ENCODE results near the gene CCNL2.

Gene CCNL2

GRCh38 chr1:1425753-1426495, 26.8 kb upstream of the CCNL2 start (continued):
- TF ChIP-seq ZNF426 (tag by site-specific recombination; IDR thresholded peaks at IDR 0.05) (no peak), ZNF670 (tag by site-specific recombination; IDR thresholded peaks at IDR 0.05; ENCODE audit: low read depth) (no peak)

GRCh38 chr1:1425426-1425752, 26.3 kb upstream of the CCNL2 start:
- Histone ChIP-seq H3K4me3 (ENCODE audit: low read depth, low read length) (no peak overlapping the region), H3K4me1 (ENCODE audit: control insufficient read depth, insufficient read depth, low read length) (no peaks in the 10 kb centered on the region), H3K27ac (ENCODE audit: extremely low read depth, low read depth, low read length) (no peak overlapping the region), H3K36me3 (ENCODE audit: control insufficient read depth in 2 of 2, insufficient read depth in 1 of 2, low read length in 2 of 2) (no peaks in the 10 kb centered on the region), H3K9me3 (ENCODE audit: control insufficient read depth, insufficient read depth, low read depth, low read length) (no peaks in the 10 kb centered on the region)
- ChIA-PET POLR2A (interaction anchor here (0.6 kb wide), 1 partner anchor 16 kb away, joined by 4 read pairs; no protein-coding TSS in a partner anchor), CTCF (interaction anchor here (2.0 kb wide), 1 partner anchor 16 kb away, joined by 5 read pairs; no protein-coding TSS in a partner anchor)
- TF ChIP-seq ZFP69B (tag by site-specific recombination; IDR thresholded peaks at IDR 0.05), result peak; percentile 57; the same call in 1 of the 2 replicates
- TF ChIP-seq ZNF394 (tag by site-specific recombination; IDR thresholded peaks at IDR 0.05; ENCODE audit: borderline replicate concordance), result no peak
- TF ChIP-seq ZFHX2 (tag by site-specific recombination; conservative IDR thresholded peaks at IDR 0.05), result no peak
- no peak for TF ChIP-seq ZEB2 (tag by site-specific recombination; IDR thresholded peaks at IDR 0.05)
- no peak for TF ChIP-seq SP3 (tag by site-specific recombination; IDR thresholded peaks at IDR 0.05)
- TF ChIP-seq ZIC2 (tag by site-specific recombination; IDR thresholded peaks at IDR 0.05), result 0 out of 2 replicates have a peak, but pooled peaks have one; percentile 24
- no peak for TF ChIP-seq ZNF654 (tag by site-specific recombination; IDR thresholded peaks at IDR 0.05; ENCODE audit: low read depth)
- no peak for TF ChIP-seq MEIS1 (CRISPR knock-in tag; IDR thresholded peaks at IDR 0.05; ENCODE audit: borderline replicate concordance)
- TF ChIP-seq SETDB1 (IDR thresholded peaks at IDR 0.05; ENCODE audit: insufficient read length, low read length), result no peak
- TF ChIP-seq, protein P1, sequence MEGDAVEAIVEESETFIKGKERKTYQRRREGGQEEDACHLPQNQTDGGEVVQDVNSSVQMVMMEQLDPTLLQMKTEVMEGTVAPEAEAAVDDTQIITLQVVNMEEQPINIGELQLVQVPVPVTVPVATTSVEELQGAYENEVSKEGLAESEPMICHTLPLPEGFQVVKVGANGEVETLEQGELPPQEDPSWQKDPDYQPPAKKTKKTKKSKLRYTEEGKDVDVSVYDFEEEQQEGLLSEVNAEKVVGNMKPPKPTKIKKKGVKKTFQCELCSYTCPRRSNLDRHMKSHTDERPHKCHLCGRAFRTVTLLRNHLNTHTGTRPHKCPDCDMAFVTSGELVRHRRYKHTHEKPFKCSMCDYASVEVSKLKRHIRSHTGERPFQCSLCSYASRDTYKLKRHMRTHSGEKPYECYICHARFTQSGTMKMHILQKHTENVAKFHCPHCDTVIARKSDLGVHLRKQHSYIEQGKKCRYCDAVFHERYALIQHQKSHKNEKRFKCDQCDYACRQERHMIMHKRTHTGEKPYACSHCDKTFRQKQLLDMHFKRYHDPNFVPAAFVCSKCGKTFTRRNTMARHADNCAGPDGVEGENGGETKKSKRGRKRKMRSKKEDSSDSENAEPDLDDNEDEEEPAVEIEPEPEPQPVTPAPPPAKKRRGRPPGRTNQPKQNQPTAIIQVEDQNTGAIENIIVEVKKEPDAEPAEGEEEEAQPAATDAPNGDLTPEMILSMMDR (tag by site-specific recombination; IDR thresholded peaks at IDR 0.05), result no peak
- TF ChIP-seq ZNF391 (tag by site-specific recombination; IDR thresholded peaks at IDR 0.05; ENCODE audit: borderline replicate concordance, low read depth), result no peak
- 0 out of 2 replicates have a peak, but pooled peaks have one; percentile 32 for TF ChIP-seq ZNF692 (tag by site-specific recombination; IDR thresholded peaks at IDR 0.05)
- TF ChIP-seq ZNF530 (tag by site-specific recombination; IDR thresholded peaks at IDR 0.05; ENCODE audit: low read depth), result no peak
- no peak for TF ChIP-seq ZNF362 (tag by site-specific recombination; IDR thresholded peaks at IDR 0.05)
- TF ChIP-seq HIC1 (tag by site-specific recombination; IDR thresholded peaks at IDR 0.05), result no peak
- TF ChIP-seq ZNF600 (tag by site-specific recombination; IDR thresholded peaks at IDR 0.05), result no peak
- no peak for TF ChIP-seq PATZ1 (tag by site-specific recombination; IDR thresholded peaks at IDR 0.05)
